GM19193 (cell line): Measurements from ENCODE around the gene ATP12A.

ENCODE experiments used
- POLR2A ChIP-seq: IDR thresholded peaks from 4 replicates; pipeline ENCODE4 v1.6.1; 2011; ENCODE audit not compliant: insufficient read depth, insufficient read length; ENCODE audit errors: extremely low read depth

ATP12A gene

DNA sequence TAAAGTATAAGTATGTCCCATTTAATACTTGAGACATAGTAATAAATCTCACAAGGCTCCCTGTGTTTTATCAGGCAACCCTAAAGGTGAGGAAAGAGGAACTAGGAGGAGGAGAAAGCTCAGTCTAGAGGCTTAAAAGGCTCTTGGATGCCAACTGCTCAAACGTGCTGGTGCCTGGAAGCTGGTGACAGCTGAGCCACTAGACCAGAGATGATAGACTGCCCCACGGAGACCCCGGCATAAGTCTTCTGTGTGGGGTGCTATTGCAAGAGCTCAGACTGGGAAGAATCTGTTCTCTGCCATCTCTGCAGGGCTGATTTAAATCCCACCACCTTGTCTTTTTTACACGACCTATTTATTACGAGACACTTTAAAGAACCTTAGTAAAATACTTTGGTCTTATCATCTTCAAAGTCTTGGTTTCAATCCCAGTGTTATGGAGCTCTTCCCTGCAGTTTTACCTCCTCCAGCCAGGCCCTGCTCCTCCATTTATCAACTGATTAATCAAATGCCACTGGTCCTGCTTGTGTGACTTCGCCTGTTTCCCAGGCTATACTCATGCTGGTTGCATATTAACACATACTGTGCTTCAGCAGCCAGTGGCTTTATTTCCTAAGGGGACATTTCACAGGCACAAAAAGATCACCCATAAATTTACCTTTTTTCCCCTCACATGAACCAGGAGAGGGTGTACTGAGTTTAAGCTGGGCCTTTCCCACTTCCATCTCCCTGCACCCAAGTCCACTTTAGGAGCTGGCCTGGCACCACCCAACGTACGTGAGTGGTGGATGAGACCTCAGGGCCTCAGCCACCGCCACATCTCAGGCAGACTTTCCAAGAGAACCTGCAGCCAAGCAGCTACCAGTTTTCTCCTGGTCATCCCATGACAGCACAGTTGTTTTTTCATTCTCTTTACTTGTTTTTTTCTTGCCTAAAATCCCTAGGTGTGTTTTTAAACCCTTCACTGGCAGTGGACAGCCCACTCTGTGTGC lies 7.8 kb upstream of the ATP12A start:
- TF ChIP-seq POLR2A: no peak

DNA sequence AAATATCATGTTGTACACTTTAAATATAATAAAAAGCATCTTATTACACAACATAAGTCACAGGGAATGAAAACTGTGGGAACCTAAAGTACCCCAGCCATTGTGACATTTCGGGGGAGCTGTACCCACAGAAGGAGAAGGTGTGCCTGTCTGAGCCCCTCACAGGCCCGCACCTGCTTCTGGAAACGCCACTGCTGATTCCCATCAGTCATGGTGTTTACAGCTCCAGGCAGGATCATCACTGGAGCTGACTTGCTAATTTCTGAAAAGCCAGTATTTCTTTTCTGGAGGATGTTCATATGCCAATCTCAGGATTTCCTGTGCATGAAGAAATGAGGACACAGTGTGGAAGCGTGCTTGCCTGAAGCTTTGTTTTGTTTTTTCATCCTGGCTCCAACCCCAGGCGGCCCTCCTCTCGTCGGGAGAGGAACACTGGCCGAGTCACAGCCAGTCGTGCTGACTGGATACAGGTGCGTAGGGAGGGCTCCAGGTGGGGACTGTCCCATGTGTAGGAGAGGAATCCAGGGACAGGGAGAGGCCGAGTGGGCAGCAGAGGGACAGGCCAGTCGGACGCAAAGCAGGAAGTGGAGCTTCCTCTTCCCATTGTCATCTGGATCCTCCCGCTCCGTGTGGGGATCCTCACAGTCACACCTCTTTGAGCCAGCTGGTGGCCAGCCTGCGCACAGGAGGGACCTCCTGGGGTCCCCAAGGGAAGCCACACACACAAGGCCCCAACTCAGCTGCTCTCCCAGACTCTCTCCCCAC lies 4.2 kb upstream of the ATP12A start:
- no peak for TF ChIP-seq POLR2A

DNA sequence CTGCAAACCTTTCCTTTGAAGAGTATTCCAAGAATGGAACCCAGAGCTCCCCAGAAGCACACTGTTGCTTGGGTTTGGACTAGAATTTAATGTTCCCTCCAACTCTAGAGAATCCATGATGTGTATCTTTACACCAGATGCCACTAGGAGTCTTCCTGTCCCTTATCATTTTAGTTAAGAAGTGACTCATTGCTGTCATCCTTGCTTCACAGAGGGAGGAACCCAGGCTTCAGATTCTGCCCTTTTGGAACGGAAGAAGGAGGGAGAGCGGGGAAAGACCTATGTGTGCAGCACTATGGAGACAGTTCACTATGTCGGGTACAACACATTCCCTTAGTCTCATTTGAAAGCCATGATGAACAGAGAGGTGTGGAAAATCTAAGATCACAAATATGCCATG lies 2.1 kb upstream of the ATP12A start:
- no peak for TF ChIP-seq POLR2A

DNA sequence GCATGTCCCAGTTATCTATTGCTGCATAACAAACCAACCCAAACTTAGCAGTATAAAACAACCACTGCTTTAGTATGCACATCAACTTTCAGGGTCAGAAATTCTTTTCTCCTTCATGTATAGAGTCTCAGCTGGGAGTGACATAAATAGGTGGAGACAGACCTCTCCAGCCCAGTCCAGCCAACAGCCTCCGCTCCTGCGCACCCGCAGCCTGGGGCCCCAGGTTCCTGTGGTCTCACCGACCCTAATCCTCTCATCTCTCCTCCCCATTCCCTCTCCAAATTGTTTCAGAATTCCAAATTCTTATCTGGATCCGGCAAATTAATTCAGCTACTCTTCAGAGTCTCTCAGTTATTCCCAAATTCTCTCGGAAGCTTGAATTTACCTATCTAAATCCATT lies 522 bp upstream of the ATP12A start:
- TF ChIP-seq POLR2A: no peak

DNA sequence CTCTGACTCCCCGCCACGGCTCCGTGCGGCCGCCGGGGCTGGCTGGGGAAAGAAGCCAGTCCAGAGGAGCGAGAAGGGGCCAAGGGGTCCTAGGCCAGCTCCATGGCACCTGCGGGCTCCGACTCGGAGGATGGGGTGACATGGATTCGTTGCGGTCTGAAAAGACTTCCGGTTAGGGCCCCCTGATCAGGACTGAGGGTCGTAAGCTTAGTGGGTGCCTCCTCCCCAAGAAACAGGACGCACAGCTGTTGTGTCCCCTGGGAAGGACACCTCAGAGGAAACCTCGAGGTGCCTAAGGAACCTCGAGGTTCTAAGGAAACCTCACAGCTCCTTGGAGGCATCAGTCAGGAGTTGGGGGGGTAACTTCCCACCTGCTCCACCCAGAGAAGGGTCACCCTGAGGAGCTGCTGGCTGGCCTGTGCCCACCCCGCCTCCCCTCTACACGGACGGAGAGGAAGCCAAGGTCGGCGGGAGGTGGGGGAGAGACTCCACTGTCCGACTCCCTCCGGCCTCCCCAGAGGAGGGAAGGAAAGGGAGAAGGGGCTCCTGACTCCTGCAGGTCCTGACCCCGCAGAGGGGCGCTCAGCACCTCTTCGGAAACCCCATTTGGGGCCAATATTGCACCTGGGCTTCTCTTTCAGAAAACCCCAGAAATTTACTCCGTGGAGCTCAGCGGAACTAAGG lies 855 bp downstream of the ATP12A start:
- no peak for TF ChIP-seq POLR2A

DNA sequence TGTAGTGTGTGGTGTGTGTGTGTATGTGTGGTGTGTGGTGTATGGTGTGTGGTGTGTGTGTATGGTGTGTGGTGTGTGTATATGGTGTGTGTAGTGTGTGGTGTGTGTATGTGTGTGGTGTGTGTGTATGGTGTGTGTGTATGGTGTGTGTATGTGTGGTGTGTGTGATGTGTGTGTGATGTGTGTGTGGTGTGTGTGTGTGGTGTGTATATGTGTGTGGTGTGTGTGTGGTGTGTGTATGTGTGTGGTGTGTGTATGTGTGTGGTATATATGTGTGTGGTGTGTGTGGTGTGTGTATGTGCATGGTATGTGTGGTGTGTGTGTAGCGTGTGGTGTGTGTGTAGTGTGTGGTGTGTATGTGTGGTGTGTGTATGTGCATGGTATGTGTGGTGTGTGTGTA lies 1.7 kb downstream of the ATP12A start:
- TF ChIP-seq POLR2A: no peak

DNA sequence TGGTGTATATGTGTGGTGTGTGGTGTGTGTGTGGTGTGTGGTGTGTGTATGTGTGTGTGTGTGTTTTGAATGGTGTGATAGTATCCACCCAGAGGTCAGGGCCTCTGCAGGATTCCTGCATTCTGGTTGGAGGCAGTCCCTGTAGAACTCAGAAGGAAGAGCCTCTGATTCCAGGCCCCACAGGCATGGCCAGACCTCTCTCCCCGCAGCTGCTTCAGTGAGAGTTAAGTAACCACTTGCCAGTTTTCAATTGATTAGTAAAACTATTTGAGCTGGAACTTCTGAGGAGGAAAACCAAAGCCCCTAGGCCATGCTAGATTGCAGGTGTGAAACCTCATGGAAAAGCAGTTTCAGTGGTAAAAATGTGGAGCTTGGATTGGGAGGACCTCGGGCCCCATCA lies 2.1 kb downstream of the ATP12A start:
- TF ChIP-seq POLR2A: no peak

DNA sequence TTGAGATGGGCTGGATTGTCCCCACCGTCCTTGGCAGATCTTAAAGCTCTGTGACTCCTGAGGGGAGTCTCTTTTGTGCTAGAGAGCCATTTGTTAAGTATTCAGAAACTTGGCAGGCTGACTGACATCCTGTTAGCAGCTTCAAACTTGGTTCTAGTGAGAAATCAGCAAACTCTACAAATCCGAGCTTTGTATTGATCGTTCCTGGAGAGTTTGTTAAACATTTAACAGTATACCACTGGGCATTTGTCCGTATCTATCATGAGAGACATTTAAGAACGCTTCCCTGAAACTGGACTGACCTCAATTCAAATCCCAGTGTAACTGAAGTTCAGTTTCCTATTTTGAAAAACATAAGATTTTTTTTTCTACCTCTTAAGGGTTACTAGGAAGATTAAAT lies 3.1 kb downstream of the ATP12A start:
- no peak for TF ChIP-seq POLR2A

DNA sequence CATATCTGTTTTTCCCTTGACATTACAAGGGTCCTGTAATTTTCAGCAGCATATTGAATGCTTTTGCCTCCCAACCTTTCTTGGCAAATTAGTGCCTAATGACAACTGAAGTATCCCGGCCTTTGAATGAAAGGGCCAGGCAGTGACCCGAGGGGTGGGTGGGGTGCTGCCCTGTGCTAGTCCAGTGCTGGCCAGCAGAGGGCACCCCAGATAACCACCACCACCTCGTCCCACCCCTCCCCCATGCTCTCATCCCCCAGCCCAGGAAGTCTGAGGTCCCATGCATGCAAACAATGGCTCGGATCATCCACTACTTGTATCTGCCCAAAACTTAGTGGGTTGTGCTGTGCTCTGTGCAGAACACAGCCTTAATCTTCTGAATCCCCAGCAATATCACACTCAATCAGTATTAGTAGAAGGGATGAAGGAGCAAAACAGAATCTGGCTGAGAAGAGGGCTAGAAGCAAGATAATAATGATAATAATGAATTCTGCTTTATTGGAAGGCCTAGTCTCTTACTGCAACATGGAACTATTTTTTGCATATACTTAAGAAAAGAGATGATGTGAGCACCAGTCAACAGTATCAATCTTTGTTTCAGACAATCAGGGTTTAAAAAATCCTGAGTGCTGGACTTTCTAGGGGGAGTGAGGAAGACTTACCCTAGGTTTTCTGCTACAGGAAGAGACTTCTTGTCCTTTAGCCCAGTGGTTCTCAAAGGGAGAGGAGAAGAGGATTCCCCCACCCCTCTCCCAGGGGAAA lies 3.8 kb downstream of the ATP12A start:
- TF ChIP-seq POLR2A: no peak

DNA sequence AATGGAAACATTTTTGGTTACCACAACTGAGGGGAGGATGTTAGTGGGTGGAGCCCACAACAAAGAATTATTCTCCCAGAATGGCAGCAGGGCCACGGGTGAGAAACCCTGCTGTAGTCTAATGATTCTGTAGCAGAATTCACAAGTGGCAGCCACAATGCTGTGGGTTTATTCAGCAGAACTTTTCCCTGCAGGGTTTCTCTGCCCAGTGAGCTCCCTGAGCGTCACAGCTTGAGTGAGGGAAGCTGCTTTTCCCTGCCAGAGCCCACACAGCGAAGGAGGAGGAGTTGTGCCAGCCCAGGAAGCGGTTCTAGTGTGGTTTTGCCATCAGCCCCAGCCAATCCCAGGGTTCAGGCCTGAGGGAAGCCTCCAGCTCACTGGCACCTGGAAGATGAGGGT lies 4.4 kb downstream of the ATP12A start:
- TF ChIP-seq POLR2A: no peak

DNA sequence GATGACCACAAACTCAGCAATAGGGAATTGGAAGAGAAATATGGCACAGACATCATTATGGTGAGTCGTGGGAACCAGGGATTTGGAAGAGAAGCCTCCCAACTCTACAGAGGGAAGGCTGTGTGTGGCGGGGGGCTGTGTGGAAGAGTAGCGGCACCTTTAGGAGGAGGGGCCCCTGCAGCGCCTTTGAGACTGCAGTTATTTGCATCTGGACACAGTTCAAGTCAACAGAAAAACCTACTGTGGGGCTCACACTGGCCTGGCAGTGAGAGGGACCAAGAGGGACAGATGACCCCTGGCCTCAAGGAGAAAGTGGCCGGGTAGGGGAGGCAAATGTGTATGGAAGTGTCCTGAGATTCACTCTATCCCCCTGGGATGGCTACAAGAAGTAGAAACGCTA lies 5.1 kb downstream of the ATP12A start:
- no peak for TF ChIP-seq POLR2A

DNA sequence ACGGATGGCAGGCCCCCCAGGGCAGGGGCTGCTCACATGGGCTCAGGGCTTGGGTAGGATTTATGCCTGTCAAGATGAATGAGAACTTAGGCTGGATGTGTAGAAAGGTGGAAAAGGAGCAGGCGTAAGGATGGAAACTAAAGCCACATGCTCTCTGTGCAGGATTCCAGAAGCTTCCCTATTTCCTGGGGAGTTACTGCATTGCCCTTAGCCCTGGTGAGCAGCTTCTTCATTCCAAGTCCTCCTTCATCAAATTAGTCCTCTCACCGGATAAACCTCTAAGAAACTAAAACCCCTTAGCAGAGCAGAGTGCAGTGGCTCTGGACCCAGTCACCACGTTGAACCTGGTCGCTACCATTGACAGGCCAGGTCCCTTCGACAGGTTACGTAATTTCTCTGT lies 7.4 kb downstream of the ATP12A start:
- no peak for TF ChIP-seq POLR2A

DNA sequence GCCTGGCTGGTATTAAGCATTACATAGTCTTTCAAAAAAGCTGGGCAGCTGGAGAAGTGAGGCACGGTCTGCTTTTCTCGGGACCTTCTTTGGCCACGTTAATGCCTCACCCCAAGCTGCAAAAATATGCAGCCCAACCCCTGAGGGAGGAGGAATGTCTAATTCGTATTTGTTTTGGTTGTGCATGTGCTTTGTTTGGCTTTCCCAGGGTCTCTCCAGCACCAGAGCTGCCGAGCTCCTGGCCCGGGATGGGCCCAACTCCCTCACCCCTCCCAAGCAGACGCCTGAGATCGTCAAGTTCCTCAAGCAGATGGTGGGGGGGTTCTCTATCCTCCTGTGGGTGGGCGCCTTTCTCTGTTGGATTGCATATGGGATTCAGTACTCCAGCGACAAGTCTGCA lies 7.9 kb downstream of the ATP12A start:
- no peak for TF ChIP-seq POLR2A

DNA sequence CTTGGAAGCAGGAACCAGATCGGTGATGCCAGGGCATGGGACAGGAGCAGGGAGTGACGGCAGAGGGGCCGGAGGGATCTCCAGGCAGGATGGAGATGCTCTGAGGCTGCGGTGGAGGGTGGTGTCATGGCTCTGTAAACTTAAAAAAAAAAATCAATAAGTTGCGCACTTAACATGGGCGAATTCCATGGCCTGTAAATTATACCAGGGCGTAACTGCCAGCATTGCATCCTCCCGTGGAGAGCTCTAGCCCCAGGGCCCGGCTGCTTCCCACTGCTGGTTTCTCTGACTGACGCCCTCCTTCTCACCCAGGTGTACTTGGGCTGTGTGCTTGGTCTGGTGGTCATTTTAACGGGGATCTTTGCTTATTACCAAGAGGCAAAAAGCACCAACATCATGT lies 8.7 kb downstream of the ATP12A start:
- TF ChIP-seq POLR2A: no peak

DNA sequence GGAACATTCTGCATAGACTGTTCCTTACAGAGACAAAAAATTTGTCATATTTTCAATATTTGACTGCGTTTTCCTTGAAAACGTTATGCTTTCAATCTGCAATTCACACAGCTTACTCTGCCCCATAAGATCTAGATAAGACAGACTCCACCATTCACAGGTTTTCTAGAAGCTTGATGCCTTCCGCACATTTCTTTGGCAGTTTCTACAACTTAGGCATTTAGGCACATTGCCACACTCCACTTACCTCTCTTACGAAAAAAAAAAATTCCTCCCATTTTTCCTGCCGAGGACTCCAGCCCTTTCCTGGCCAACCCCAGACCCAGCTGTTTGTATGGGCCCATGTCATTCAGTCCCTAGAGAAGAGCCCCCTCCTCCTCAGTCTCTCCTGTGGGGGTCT lies 11.2 kb downstream of the ATP12A start:
- TF ChIP-seq POLR2A: no peak
